NCI-H2081 (cell line): ENCODE data around the gene MBD5.

Experiments
- DNase-seq, 2 experiments: peaks; one replicate each; lab custom pipeline; 2025; lab: John Stamatoyannopoulos, UW

MBD5 gene

GRCh38 chr2:148221166-148221565, 200.3 kb downstream of the MBD5 start:
- no peak for DNase-seq

DNA sequence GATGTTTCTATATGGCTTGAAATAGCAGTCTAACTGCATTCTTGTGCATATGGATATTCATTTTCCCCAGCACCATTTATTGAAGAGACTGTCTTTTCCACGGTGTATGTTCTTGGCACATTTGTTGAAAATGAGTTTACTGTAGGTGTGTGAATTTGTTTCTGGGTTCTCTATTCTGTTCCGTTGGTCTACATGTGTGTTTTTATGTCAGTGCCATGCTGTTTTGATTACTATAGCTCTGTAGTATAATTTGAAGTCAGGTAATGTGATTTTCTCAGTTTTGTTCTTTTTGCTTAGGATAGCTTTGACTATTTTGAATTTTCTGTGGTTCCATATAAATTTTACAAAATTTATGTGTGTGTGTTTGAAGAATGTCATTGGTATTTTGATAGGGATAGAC, 201.0 kb downstream of the MBD5 start:
- no peak for DNase-seq

GRCh38 chr2:148231858-148232257, 211.0 kb downstream of the MBD5 start:
- no peak for DNase-seq

GRCh38 chr2:148234143-148234542, 213.3 kb downstream of the MBD5 start:
- no peak for DNase-seq

DNA sequence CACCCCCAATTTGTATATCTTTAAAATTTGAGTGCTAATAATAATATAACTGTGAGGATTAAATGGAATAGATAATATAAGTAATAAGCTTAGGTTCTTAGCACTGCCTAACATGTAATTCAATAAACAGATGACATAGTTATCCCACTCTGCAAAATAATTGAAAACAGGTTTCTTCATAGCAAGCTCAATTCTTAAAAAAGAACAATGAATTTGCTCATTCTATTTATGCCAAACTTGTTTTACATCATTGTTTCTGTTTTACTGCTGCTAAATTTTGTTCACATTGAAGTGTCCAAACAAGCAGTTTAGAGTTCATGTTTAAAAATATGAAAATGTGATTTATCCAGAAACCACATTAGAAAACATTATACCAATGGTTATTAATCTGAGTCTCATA, 217.0 kb downstream of the MBD5 start:
- DNase-seq: no peak

- no peak for DNase-seq
Observed at GRCh38 chr2:148238561-148238960, 217.7 kb downstream of the MBD5 start.

DNA sequence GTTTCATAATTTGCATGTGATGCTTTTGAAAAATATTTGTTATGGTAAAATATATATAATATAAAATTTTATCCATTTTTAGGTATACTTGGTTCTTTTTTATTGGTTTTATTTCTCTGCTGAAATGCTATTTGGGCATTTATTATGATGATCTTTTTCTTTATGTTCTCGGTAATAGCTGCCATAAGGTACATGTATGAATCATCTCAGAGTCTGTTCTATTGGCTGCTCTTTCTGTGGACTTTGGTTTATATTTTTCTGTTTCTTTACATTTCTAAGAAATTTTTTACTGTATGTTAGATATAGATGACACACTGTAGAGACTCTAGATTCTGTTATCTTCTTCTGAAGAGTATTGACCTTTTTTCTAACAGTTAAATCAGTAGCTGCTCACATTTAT, 219.9 kb downstream of the MBD5 start:
- no peak for DNase-seq

DNA sequence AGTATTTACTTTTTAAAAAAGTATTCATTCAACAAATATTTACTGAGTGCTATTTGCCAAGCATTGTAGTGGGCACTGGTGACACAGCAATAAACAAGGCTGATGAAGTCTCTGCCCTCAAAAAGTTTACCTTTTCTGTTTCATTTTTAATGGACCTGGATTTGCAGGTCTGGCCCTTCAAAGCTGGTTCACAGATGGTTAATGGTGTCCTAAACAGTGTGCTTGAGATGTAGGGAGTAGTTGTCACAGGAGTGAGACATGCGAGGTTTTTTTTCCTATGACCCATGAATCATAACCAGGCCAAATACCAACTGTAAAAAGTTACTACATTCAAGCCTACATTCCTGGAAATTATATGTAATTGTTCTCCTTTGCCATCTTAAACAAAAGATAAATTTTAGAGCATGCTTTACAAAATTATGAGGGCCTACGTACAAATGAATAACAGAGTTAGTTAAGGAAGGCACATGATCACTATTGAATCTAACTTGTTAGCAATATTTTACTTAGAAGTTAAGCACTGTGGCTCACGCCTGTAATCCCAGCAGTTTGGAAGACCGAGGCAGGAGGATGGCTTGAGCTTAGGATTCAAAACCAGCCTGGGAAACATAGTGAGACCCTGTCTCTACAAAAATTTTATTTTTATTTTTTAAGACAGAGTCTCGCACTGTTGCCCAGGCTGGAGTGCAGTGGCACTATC, 223.9 kb downstream of the MBD5 start:
- no peak for DNase-seq

DNA sequence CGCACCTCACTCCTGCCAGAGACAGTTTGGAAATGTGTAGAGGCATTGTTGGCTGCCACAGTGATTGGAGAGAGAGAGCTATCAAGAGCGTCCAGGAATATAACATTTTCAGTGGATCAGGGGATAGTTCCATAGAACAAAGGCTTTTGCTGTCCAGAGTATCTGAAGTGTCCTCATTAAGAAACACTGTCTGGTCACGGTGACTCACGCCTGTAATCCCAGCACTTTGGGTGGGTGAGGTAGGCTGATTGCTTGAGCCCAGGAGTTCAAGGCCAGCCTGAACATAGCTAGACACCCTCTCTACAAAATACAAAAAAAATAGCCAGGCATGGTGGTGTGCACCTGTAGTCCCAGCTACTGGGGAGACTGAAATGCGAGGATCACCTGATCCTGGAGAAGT, 231.1 kb downstream of the MBD5 start:
- DNase-seq: no peak

GRCh38 chr2:148252646-148253045, 231.8 kb downstream of the MBD5 start:
- DNase-seq: no peak

GRCh38 chr2:148253685-148254084, 232.8 kb downstream of the MBD5 start:
- DNase-seq: peak in 1 of 2 experiments; percentile 19

- DNase-seq: no peak
Observed at GRCh38 chr2:148255929-148256328, 235.0 kb downstream of the MBD5 start.

DNA sequence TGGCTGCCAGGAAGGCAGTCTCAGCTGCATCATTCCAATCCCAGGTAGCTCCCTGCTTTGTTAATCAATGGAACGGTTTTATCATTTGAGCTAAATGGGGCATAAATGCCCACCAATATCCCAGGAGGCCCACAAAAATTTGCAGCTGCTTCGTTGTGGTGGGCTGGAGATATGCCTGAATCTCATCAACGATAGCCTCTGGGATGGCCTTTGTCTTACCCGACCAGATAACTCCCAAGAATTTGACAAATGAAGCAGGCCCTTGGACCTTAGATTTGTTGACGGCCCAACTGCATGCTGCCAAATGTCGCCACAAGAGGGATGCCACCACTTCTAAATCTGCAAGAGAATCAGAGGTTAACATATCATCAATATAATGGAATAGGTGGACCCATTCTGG, 236.4 kb downstream of the MBD5 start:
- no peak for DNase-seq

DNA sequence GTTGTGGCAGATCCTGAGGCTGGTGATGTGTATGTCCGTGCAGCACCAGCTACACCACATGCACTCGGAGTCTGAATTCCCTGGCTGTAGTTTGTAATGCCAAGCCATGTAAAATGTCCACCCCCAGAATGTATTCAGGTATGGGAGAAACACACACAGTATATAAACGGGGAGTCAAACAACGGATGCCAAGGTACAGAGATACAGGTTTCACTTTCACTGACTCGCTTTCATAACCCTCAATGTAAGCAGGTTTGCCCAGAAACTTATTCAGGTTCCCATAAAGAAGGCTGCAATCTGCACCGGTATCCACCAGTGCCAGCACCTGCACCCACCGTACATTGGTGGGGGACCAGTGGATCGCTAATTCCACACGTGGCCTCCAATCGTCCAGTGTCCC, 237.2 kb downstream of the MBD5 start:
- no peak for DNase-seq

DNA sequence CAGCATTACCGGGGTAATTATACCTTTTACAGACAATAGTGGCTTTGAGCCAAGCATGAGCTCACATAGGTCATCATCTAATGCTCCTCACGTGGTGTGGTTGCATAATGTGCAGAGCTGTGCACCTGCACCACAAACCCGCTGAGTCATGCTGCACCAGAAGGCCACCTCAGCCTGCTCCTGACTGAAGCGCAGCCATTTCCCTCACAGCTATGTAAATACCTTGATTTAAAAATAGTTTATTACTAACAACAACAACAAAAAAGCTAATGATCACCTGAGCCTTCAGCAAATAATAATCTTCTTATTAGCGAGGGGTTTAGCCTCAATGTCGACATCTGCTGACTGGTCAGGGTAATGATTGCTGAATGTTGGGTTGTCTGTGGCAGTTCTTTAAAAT, 238.8 kb downstream of the MBD5 start:
- DNase-seq: peak in 1 of 2 experiments; percentile 39

- DNase-seq: no peak
Observed at GRCh38 chr2:148263890-148264289, 243.0 kb downstream of the MBD5 start.

DNA sequence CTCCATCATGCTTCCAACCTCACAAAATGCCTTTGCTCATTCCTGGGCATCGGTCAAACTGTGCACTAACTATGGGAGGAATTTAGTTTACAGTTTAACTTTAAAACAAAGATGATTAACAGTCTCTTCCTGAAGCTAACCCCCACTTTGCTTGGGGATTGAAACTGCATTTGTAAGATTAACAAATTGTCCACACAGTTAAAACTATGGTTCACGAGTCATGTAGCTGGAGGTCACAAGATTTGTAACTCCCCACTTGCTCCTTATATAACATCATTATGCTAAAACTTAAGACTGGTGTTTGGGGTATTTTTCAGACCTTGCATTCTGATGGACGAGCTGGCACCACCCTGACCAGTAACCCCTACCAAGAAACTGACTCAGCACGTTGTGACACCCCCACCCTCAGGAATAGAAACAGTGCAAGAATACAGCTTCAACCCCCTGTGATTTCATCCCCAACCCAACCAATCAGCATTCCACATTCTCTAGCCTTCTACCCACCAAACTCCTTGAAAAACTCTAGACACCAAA, 252.3 kb downstream of the MBD5 start:
- no peak for DNase-seq

DNA sequence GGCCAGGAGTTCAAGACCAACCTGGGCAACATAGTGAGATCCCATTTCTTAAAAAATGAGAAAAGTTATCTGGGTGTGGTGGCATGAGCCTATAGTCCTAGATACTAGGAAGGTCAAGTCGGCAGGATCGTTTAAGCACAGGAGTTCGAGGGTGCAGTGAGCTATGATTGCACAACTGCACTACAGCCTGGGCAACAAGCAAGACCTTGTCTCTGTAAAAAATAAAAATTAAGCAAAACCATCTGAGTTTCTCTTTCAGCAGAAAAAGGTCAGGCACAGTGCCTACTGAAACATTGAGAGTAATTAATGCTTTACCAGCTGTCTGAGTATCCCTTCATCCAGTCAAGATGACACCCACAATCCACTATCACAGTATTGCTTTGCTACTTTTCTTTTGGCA, 258.3 kb downstream of the MBD5 start:
- DNase-seq: no peak

- DNase-seq: no peak
Observed at GRCh38 chr2:148282201-148282600, 261.3 kb downstream of the MBD5 start.

- no peak for DNase-seq
Observed at GRCh38 chr2:148292431-148292830, 271.5 kb downstream of the MBD5 start.

DNA sequence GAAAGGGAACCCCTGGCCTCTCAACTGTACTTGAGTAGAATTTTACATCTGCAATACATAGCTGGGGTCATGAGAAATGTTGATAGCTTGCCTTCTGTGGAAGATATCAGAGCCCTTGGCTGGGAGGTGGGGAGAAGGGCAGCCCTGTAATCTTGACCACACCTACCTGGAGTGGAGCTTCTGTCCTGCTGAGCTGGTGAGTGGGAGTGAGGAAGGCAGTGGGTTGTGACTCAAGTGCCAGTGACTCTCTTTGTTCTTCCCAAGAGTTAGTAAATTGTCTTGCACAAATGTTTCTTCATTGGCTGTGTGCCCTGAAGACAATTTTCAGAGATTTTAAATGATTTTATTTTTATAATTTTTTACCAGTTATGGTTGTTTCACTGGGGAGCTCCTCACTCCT, 277.3 kb downstream of the MBD5 start:
- no peak for DNase-seq

DNA sequence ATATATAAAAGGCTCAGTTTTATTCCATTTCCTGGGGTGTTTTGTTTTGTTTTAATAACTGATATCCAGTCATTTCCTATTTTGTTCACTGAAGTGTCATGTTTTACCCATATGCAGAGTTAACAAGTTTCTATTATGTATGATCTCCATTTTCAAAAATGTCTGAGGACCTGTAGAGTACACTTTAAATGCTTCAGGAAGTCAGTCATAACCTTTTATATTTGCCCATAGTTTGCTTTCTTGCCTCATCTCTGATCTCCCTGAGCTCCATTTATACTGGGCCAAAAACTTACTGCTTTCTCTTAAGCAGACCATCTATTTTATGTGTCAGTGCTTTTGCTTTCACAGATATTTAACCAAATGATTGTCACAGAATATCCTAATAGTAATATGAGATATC, 278.7 kb downstream of the MBD5 start:
- DNase-seq: no peak

- no peak for DNase-seq
Observed at GRCh38 chr2:148300544-148300943, 279.7 kb downstream of the MBD5 start.

DNA sequence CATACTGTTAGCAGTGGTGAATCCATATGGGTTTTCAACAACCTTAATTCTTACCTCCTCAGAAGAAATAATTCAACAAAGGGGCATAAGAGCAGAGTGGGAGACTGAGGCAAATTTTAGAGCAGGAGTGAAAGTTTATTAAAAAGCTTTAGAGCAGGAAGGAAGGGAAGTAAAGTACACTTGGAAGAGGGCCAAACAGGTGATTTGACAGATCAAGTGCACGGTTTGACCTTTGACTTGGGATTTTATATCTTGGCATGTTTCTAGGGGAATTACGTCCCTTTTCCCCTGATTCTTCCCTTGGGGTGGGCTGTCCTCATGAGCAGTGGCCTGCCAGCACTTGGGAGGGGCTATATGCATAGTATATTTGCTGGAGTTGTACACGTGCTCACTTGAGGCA, 280.5 kb downstream of the MBD5 start:
- DNase-seq: no peak
